T47D (cell line): ENCODE measurements around the gene SNX13.

Experiments
- DNase-seq, 2 experiments: peaks; one replicate each; pipeline versions ENCODE4 v3.0.0 to v3.0.0-alpha.2; 2011 to 2012; ENCODE audit warnings: low read depth in 1 of 2, low spot score in 1 of 2
- JUND ChIP-seq: IDR thresholded peaks from 2 replicates; pipeline ENCODE4 v1.6.1; 2012; ENCODE audit warnings: low read depth
- in situ Hi-C: cut with HindIII; loops from 2 replicates; pipeline ENCODE4 v1.10.0; 2016; ENCODE audit warnings: low sequenced_read_pairs, low pct_unique_long_range_greater_than_20kb

SNX13 gene

DNA sequence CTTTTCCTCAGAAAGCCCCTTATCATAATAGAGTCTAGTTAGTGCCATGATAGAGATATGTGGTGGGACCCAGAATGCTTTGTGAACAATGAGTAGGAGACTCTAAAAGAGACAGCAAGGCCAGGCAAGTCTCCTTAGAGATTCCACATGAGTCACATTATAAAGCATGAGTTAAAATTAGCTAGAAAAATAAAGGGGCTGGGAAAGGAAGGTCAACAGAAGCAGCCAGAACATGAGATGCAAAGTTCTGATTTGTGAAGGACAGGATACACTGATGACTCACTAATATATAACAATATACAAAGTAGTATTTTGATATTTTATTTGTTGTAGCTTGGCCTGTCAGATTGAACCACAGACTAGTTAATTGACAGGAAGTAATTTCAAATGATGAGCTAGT lies 25.3 kb upstream of the SNX13 start:
- in situ Hi-C loops = no loop called here
- DNase-seq = no peak
- no peak for TF ChIP-seq JUND

DNA sequence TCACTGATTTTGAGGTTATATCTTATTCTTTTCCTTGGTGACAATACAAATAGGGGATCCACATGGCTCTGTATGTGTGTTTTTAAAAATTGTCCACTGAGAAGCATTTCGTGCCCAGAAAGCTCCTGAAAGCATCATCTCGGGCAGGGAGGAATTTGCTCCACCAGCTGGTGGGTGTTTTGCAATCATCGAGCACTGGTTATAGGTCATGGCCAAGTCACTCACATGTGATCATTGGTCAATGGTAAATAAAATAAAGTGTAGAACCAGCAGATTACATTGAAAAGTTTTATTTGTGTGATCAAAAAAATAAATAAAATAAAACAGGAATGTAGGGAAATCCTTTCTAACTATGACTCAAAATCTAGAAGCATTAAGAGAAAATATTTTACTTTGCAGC lies 23.0 kb upstream of the SNX13 start:
- DNase-seq = no peak
- in situ Hi-C loops = no loop called here
- TF ChIP-seq JUND = no peak

DNA sequence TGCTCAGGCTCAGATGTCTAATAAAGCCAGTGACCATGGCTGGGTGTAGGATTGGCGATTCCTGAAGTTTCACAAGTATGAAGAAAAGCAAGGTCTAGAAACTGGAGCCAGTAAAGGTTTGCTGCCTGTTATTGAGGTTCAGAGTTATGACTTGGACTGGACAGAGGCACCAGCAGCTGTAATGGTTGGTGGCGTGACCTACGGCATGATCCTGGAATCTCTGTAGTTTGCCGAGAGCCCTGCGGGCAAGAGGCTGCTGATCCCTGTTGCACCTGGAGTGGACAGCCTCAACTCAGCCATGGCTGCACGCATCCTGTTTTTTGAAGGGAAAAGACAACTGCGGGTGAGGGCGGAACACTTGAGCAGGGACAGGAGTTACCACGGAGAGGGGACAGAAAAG lies 22.4 kb upstream of the SNX13 start:
- no peak for DNase-seq
- TF ChIP-seq JUND = no peak
- in situ Hi-C loops = no loop called here

DNA sequence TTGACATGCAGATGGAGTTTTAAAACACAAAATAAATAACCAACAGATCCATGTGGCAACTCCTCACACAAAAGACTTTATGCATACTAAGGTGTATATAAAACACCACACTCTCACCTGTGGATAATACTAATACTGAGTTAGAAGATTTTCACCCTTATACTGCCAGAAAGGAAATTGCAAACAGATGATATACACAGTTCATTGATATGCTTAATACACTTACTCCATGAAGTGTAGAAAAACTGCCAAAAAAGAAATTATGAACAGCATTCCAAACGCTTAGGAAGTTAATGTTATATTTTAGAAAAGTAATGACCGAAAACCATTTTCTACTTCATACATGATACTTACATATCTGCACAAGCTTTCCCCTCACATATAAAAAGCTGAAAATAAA lies 17.6 kb upstream of the SNX13 start:
- in situ Hi-C loops = no loop called here
- DNase-seq = no peak
- TF ChIP-seq JUND = no peak

- TF ChIP-seq JUND = no peak
- no peak for DNase-seq
- in situ Hi-C loops = no loop called here
Observed at GRCh38 chr7:17952387-17952786, 12.1 kb upstream of the SNX13 start.

GRCh38 chr7:17951742-17952254 lies 11.5 kb upstream of the SNX13 start:
- DNase-seq = no peak
- in situ Hi-C loops = no loop called here
- no peak for TF ChIP-seq JUND

DNA sequence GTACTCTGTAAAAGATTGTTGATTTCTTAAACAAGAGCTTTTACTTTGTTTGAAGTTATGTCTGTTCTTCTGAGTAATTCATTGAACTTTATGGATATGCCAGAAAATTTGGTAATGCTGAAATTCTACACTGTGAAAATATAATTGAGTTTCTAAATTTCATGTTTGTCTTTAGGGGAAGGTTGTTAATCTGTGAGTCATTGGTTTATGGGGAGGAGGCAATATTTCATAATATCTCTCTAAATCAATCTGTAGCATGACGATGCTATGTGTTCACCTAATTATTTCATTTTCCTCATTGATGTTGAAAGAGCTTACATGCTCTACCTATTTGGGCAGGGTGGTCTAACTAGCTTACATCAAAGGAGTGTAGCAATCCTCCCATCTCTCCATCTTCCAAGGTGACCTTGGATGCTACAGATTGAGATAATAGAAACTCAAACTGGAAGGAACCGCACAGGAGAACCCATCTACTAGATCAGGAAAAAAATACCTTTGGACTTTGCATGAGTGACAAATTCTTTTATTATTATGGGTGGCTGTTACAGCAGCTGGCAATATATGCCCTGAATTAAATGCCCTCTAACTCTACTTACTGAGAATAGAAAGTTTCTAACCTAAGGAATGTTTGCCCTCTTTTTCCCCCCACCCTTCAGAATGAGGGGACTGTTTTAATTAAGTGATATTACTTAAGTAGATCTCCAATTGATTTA lies 8.4 kb upstream of the SNX13 start:
- no peak for TF ChIP-seq JUND
- in situ Hi-C loops = no loop called here
- no peak for DNase-seq

DNA sequence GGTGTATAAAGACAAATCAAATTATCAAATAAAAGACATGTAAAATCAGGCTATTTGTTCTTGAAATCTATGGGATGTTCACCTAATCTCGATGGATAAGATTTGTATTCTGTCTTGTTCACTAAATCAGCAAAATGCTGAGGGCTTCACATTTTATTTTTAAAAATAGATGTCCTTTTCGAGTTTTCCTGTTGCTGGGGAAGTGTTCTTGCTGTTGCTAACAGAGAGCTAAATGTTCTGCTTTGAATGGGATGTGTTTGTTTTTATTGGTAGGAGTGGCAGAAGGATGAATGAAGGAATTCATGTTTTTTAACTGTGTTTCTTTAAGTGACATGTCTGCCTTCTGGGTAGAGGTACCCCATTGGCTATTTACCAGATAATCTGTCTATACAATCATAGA lies 7.3 kb upstream of the SNX13 start:
- in situ Hi-C loops = no loop called here
- DNase-seq = no peak
- no peak for TF ChIP-seq JUND

DNA sequence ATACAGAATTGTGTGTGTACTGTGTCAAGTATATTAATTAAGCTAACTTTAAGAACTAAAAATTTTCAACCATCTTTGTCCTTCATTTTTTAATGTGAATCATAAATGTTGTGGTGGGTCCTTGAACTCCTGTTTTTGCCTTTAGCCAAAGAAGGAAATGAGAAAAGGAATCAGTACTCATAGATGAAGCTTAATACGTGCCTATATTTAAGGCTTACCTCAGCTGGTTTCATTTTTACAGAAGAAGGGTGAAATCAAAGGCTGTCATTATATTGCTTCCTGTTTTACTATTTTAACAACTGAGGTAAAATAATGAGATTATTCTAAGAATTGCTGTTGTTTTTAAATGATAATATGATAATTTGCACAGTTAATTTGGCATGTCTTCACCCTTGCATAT lies 6.3 kb upstream of the SNX13 start:
- in situ Hi-C loops = no loop called here
- no peak for TF ChIP-seq JUND

GRCh38 chr7:17944720-17945119 lies 4.4 kb upstream of the SNX13 start:
- in situ Hi-C loops = no loop called here
- no peak for DNase-seq
- no peak for TF ChIP-seq JUND

More for the DNA sequence above, 6.3 kb upstream of the SNX13 start:
- no peak for DNase-seq

DNA sequence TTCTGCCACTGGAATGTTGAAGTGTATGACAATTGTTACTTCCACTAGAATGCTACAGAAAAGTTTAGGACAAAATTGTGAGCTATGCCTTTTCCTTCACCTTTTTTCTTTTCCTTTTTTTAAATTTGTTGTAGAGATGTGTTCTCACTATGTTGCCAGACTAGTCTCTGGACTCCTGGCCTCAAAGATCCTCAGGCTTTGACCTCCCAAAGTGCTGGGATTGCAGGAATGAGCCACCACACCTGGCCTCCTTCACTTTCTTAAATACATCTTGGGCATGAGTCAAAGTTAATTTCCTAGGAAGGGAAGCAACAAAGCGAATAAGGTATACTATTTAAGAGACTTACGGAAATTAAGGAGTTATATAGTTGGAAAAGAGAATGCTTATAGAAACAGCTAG lies 2.7 kb upstream of the SNX13 start:
- no peak for TF ChIP-seq JUND
- in situ Hi-C loops = no loop called here
- no peak for DNase-seq

DNA sequence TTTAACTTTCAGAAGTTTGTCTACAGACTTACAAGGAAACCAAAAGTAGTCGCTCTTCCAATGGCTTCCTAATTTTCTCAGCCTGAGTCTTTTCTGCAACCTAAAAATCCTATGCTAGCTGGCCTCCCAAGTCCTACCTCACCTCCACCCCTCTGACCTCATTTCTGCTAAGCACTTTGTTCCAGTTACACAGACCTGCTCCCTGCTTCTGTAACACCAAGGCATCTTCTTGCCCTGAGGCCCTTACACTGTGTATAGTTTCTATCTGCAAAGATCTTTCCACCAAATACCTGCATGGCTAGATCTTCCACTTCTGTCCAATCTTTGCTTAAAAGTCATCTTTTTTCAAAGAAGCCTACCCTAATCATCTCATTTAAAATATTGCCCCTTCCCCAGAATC lies 1.9 kb upstream of the SNX13 start:
- in situ Hi-C loops = no loop called here
- peak in 1 of 2 experiments; percentile 66 for DNase-seq
- TF ChIP-seq JUND = no peak

DNA sequence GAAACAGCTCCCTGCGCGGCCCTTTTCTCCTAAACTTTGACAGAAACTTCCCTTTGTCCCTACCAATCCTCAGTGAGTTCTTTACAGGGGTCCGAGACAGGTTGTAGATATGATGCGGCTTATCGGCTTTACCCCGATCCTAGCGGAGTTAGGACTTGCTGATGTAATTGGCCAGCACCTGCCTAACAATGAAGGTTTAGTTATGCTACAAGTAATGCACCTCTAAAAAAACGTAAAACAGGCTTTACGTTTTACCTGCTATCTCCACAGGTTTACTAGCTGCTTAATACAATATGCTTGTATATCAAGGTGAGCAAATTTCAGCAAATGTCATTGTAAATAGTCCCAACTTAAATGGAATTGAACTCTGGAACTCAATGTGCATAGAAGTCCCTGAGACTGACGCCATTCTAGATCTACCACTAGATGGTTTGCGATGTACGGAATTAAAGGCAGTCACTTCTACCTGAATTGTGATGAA lies 697 bp upstream of the SNX13 start:
- TF ChIP-seq JUND = no peak
- peak; percentile 27 to 50 for DNase-seq
- in situ Hi-C loops = no loop called here

DNA sequence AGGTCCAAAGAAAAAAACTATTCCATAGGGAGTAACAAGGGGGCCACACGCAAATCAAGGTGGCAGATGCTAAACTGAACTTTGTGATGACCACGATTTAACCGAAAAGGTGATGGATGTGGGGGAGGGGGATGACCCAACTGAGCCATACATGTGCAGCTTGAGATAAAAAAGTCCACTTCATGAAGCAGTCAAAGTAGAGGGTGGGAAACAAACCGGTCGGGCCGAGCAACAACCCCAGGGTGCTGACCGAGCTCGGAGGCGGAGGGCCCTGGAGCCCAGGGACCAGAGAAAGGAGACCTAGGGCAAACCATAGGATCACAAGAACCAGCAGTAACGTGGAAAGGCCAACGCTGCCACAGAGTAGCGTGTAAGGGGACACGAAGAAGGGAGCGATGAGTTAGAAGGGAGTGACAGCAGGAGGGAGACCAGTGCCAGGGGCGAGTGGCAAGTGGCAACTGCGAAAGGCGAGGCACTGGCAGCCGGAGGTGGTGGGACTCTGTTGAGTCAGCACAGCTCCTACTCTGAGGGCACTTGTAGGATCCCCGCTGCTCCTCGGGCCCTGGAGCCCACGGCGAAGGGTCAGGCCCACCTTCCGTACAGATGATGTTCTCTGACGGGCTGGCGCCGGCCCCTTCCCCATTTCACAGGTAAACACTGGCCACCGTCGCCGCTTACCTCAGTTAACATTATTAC lies 540 bp downstream of the SNX13 start:
- peak; percentile 25 to 51 for DNase-seq
- no peak for TF ChIP-seq JUND
- in situ Hi-C loops = no loop called here
